Measurements from ENCODE around the gene BABAM2. TPM values are rescaled to one million over a fixed set of nuclear protein-coding genes. Genes with fewer than 3 reads are reported as not detected.
A peak's percentile ranks its signal among the peaks of the same experiment; 100 is the strongest.

Gene BABAM2
- total RNA-seq, 2 experiments from 2014 or later = 50.7 to 51.0 TPM

GRCh38 chr2:28300485-28301341 is 410.2 kb downstream of the BABAM2 start:
- POLR2A ChIA-PET = no interaction called here
- no peak overlapping the region for H3K27ac Mint-ChIP-seq
- peaks cover 9% of the 10 kb centered on the region for H3K9me3 Mint-ChIP-seq
- H3K4me3 Mint-ChIP-seq = no peak overlapping the region
- DNase-seq = no peak
- no peaks in the 10 kb centered on the region for H3K27me3 Mint-ChIP-seq
- no peak for ATAC-seq (ENCODE audit: low read depth)
- H3K4me1 Mint-ChIP-seq = peaks cover 8% of the 10 kb centered on the region
- peaks cover 45% of the 10 kb centered on the region for H3K36me3 Mint-ChIP-seq

GRCh38 chr2:28305202-28305601 is 414.7 kb downstream of the BABAM2 start:
- Mint-ChIP-seq H3K27ac (no peak overlapping the region), H3K9me3 (peaks cover 9% of the 10 kb centered on the region), H3K4me3 (no peak overlapping the region), H3K4me1 (peaks cover 10% of the 10 kb centered on the region), H3K36me3 (peaks cover 54% of the 10 kb centered on the region), H3K27me3 (no peaks in the 10 kb centered on the region)
- ATAC-seq (ENCODE audit: low read depth) = no peak
- DNase-seq = no peak
- POLR2A ChIA-PET = no interaction called here

GRCh38 chr2:28310107-28310506 is 419.6 kb downstream of the BABAM2 start:
- DNase-seq (no peak), ATAC-seq (ENCODE audit: low read depth) (no peak)
- no peak overlapping the region for H3K27ac Mint-ChIP-seq
- peaks cover 3% of the 10 kb centered on the region for H3K4me1 Mint-ChIP-seq
- H3K9me3 Mint-ChIP-seq = peaks cover 3% of the 10 kb centered on the region
- H3K27me3 Mint-ChIP-seq = no peaks in the 10 kb centered on the region
- H3K36me3 Mint-ChIP-seq = peaks cover 31% of the 10 kb centered on the region
- POLR2A ChIA-PET = no interaction called here
- no peak overlapping the region for H3K4me3 Mint-ChIP-seq

DNA sequence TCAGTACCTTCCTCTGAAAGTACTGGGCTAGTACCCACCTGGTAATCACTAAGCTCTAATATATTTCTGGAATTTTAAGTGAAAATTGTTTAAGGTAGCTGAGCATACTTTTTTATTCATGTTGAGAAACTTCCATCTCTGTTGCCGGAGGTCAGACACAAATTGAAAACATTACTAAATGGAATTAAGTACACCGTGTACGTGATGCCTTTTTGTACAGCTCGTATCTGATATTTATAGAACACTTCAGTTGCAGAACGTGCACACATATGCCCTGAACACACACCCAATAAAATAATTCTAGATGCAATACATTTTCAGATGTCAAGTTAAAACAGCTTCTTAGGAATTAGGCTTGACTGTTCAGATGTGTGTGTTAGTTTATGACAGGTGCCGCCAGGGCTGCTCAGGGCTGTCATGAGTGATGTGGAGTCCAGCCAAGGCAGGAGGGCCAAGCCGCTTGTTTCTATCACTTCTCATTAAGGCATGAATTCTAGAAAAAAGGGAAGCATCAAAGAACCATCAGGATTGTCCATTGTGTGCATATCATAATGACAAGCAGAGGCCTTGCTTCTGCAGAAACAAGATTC is 421.2 kb downstream of the BABAM2 start:
- peaks cover 26% of the 10 kb centered on the region for H3K36me3 Mint-ChIP-seq
- POLR2A ChIA-PET = interaction anchor here (0.6 to 0.7 kb wide), 2 partner anchors 80 to 214 kb away, joined by 3 to 5 read pairs; no protein-coding TSS in a partner anchor
- no peak overlapping the region for H3K27ac Mint-ChIP-seq
- H3K9me3 Mint-ChIP-seq = no peaks in the 10 kb centered on the region
- peaks cover 3% of the 10 kb centered on the region for H3K4me1 Mint-ChIP-seq
- H3K4me3 Mint-ChIP-seq = no peak overlapping the region
- DNase-seq (no peak), ATAC-seq (ENCODE audit: low read depth) (no peak)
- H3K27me3 Mint-ChIP-seq = no peaks in the 10 kb centered on the region

- Mint-ChIP-seq H3K9me3 (no peaks in the 10 kb centered on the region), H3K36me3 (peaks cover 26% of the 10 kb centered on the region), H3K27me3 (no peaks in the 10 kb centered on the region), H3K4me1 (peaks cover 3% of the 10 kb centered on the region), H3K27ac (no peak overlapping the region), H3K4me3 (no peak overlapping the region)
- no peak for ATAC-seq (ENCODE audit: low read depth)
- POLR2A ChIA-PET = no interaction called here
- no peak for DNase-seq
Observed at GRCh38 chr2:28312307-28313219, 422.0 kb downstream of the BABAM2 start.

DNA sequence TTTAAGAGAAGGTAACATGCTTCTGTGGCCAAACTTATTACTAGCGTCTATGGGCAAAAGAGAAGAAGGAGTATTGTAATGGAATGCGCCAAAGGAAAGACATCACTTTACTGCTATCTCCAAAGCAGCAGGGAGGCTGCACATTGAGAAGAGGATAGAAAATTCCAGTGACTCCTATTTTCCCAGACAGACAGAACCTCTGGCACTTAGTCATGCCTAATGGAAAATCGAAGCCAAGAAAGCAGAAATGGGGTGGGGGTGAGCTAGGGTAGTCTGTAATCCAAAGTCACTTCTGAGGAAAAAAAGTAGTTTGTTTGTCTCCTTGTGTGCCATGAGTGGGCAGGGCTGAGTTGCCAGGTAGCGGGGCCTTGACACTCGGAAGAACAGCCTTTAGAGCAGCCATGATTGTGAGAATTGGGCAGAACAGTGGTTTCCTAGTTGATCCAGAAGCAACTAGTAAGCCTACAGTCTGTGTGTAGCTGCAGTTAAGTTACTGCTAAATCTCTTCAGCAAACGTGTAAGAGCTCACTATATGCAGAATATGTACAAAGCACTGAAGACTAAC is 422.8 kb downstream of the BABAM2 start:
- no peaks in the 10 kb centered on the region for H3K27me3 Mint-ChIP-seq
- peaks cover 19% of the 10 kb centered on the region for H3K36me3 Mint-ChIP-seq
- no peak overlapping the region for H3K4me3 Mint-ChIP-seq
- H3K4me1 Mint-ChIP-seq = no peaks in the 10 kb centered on the region
- DNase-seq (no peak), ATAC-seq (ENCODE audit: low read depth) (no peak)
- no peak overlapping the region for H3K27ac Mint-ChIP-seq
- H3K9me3 Mint-ChIP-seq = no peaks in the 10 kb centered on the region
- POLR2A ChIA-PET = no interaction called here

GRCh38 chr2:28314968-28315367 is 424.4 kb downstream of the BABAM2 start:
- ATAC-seq (ENCODE audit: low read depth) = no peak
- POLR2A ChIA-PET = no interaction called here
- H3K36me3 Mint-ChIP-seq = peaks cover 12% of the 10 kb centered on the region

DNA sequence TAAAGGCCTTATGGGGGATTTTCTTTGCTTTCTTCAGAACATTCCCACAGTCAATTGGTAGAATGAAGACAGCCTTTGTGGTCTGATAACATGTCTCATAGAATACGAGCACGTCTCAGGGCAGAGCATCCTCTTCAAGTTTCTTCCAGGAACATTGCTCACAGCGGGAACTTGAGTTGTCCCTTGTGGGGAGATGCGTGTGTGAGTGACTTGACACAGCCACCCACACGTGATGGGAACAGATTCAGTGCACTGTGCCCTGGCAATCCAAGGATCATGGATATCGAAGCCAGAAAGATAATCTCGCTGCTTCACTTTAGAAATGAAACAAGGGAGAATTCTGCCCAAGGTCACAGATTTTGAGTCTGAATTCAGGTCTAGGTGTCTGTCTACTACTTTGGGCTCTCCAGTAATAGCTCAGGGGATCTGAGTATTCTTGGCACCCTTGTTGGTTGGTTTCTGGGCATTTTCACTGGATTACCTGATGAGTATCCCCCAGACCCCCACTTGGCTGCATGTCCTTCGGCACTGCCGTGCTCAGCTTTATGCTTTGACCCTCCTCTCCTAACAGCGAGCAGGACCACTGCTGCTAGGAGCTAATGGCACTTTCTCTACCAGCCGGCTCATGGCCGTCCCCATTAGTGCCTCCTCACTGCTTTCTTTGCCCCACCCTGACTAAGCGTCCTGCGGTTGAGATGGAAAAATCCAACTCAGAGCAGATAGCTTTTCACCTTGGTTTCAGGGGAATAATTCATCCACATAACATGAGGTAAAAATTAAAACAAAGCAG is 426.2 kb downstream of the BABAM2 start:
- Mint-ChIP-seq H3K27ac (no peak overlapping the region), H3K4me1 (no peaks in the 10 kb centered on the region), H3K36me3 (peaks cover 3% of the 10 kb centered on the region), H3K9me3 (no peaks in the 10 kb centered on the region), H3K27me3 (no peaks in the 10 kb centered on the region), H3K4me3 (no peak overlapping the region)
- POLR2A ChIA-PET = no interaction called here
- DNase-seq = no peak
- ATAC-seq (ENCODE audit: low read depth) = no peak

More at GRCh38 chr2:28314968-28315367, 424.4 kb downstream of the BABAM2 start:
- no peaks in the 10 kb centered on the region for H3K27me3 Mint-ChIP-seq
- H3K4me3 Mint-ChIP-seq = no peak overlapping the region
- H3K9me3 Mint-ChIP-seq = no peaks in the 10 kb centered on the region
- H3K4me1 Mint-ChIP-seq = no peaks in the 10 kb centered on the region
- DNase-seq = no peak
- H3K27ac Mint-ChIP-seq = no peak overlapping the region

DNA sequence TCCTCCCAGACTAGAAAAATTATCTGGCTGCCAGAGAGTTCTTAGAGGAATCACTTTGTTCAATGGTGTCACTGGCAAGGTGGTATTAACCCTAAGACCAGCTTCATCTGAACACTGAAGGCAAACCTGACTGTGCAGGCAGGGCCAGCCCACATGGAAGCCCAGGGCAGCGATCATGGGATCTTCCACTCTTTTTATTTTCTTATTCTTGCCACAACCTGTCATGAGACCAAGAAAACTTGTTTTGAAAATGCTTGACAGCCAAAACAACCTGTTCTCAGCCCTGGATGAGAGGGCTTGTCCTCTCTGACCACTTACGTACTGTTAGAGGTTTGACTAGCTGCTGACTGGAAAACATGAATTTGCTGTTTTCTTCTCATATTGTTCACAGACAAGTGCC is 426.9 kb downstream of the BABAM2 start:
- H3K4me3 Mint-ChIP-seq = no peak overlapping the region
- ATAC-seq (ENCODE audit: low read depth) (no peak), DNase-seq (no peak)
- no peaks in the 10 kb centered on the region for H3K27me3 Mint-ChIP-seq
- no peaks in the 10 kb centered on the region for H3K9me3 Mint-ChIP-seq
- no peak overlapping the region for H3K27ac Mint-ChIP-seq
- peaks cover 3% of the 10 kb centered on the region for H3K4me1 Mint-ChIP-seq
- peaks cover 3% of the 10 kb centered on the region for H3K36me3 Mint-ChIP-seq
- POLR2A ChIA-PET = no interaction called here

- peaks cover 3% of the 10 kb centered on the region for H3K36me3 Mint-ChIP-seq
- H3K27me3 Mint-ChIP-seq = no peaks in the 10 kb centered on the region
- DNase-seq (no peak), ATAC-seq (ENCODE audit: low read depth) (no peak)
- H3K9me3 Mint-ChIP-seq = no peaks in the 10 kb centered on the region
- no peak overlapping the region for H3K27ac Mint-ChIP-seq
- H3K4me3 Mint-ChIP-seq = no peak overlapping the region
- peaks cover 3% of the 10 kb centered on the region for H3K4me1 Mint-ChIP-seq
- POLR2A ChIA-PET = interaction anchor here (0.6 kb wide), 1 partner anchor 88 kb away, joined by 5 read pairs; no protein-coding TSS in a partner anchor
Observed at GRCh38 chr2:28318023-28318422, 427.5 kb downstream of the BABAM2 start.

DNA sequence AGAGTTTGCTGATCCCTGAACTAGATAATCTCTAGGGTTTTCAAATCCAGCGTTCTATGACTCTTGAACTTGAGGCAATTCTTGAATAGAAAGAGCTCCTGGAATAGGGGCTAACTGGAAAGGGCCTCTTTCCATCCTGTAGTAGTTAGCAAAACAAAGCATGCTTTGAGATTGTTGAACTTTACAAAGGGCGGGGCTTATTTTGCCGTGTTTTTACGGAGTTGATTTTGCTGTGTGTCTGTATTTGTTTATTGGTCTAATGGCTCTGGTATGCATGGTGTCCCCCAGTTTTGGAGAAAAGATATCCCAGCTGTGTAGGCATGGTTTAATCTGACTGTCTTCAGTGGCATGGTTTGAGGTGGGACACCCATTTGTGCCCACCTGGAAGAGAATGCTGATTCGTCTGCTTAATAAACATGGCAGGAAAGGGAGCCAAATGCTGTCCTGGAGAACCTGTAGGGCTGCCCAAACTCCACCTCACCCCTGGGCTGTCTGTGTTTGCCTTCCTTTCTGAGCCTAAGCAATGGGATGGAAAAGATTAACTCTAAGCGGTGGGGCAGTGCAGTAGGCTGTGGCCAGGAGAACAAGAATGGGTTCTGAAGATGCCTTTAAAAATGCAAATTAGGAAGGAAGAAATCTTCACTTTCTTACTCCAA is 428.1 kb downstream of the BABAM2 start:
- peaks cover 3% of the 10 kb centered on the region for H3K4me1 Mint-ChIP-seq
- DNase-seq (no peak), ATAC-seq (ENCODE audit: low read depth) (no peak)
- no peak overlapping the region for H3K4me3 Mint-ChIP-seq
- H3K27me3 Mint-ChIP-seq = no peaks in the 10 kb centered on the region
- no peaks in the 10 kb centered on the region for H3K9me3 Mint-ChIP-seq
- peak overlapping the region; percentile 24 for H3K27ac Mint-ChIP-seq
- peaks cover 3% of the 10 kb centered on the region for H3K36me3 Mint-ChIP-seq
- POLR2A ChIA-PET = interaction anchor here (0.6 kb wide), 1 partner anchor 89 kb away, joined by 5 read pairs; no protein-coding TSS in a partner anchor
